Skeletal muscle tissue (tissue), 4 donors: ENCODE results near the gene MUC2. TPM values are rescaled to one million over a fixed set of nuclear protein-coding genes. Genes with fewer than 3 reads are reported as not detected.

Source experiments
- H3K27ac ChIP-seq: one replicate; pipeline ENCODE4 v1.7.0; 2013; ENCODE audit warnings: mild to moderate bottlenecking, low read depth, low read length, inconsistent platforms
- H3K27me3 ChIP-seq, 3 donors: one replicate each; pipeline ENCODE4 v1.7.0; 2013; ENCODE audit warnings: low read length in 3 of 3; ENCODE audit not compliant: control insufficient read depth in 3 of 3, insufficient read depth in 3 of 3
- H3K36me3 ChIP-seq, 3 donors: one replicate each; pipeline ENCODE4 v1.7.0; 2013; ENCODE audit warnings: low read length in 3 of 3; ENCODE audit not compliant: control insufficient read depth in 3 of 3, insufficient read depth in 3 of 3
- H3K4me1 ChIP-seq, 3 donors: one replicate each; pipeline ENCODE4 v1.7.0; 2013; ENCODE audit warnings: low read length in 3 of 3, mild to moderate bottlenecking in 3 of 3; ENCODE audit not compliant: control insufficient read depth in 3 of 3, insufficient read depth in 3 of 3
- H3K4me3 ChIP-seq, 3 donors: one replicate each; pipeline ENCODE4 v1.7.0; 2013; ENCODE audit warnings: low read length in 3 of 3
- H3K9ac ChIP-seq, 3 donors: one replicate each; pipeline ENCODE4 v1.7.0; 2013; ENCODE audit warnings: low read length in 3 of 3, mild to moderate bottlenecking in 3 of 3, moderate library complexity in 2 of 3, low read depth in 1 of 3
- H3K9me3 ChIP-seq, 3 donors: one replicate each; pipeline ENCODE4 v1.7.0; 2013; ENCODE audit warnings: low read length in 3 of 3; ENCODE audit not compliant: control insufficient read depth in 3 of 3
- total RNA-seq: library from RNA; depleted of rRNA; stranded (reverse); fragments of >200 nt; gene quantifications from one replicate; pipeline ENCODE4 v1.2.3, GENCODE V29; 2014
- donor health status: Osteomylitis.

The MUC2 gene
- total RNA-seq, 1 donor from 2014 or later, result not detected

DNA sequence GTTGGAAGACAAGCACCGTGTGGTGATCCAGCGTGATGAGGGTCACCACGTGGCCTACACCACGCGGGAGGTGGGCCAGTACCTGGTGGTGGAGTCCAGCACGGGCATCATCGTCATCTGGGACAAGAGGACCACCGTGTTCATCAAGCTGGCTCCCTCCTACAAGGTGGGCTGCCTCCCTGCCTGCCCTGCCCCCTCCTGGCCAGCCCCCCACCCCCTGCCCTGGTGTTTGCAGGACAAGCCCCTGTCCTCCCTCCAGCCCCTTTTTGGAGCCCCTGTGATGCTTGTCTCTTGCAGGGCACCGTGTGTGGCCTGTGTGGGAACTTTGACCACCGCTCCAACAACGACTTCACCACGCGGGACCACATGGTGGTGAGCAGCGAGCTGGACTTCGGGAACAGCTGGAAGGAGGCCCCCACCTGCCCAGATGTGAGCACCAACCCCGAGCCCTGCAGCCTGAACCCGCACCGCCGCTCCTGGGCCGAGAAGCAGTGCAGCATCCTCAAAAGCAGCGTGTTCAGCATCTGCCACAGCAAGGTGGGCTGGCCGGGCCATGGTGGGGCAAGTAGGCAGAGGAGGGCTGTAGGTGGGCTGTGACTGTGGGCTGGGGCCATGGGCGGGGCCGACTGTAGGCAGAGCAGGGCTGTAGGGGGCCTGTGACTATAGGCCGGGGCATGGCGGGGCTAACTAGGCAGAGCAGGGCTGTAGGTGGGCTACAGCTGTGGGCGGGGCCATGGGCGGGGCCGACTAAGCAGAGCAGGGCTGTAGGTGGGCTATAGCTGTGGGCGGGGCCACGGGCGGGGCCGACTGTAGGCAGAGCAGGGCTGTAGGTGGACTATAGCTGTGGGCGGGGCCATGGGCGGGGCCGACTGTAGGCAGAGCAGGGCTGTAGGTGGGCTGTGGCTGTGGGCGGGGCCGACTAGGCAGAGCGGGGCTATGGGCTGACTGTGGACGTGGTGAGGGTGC lies 13.6 kb downstream of the MUC2 start:
- Histone ChIP-seq H3K4me3 (no peak overlapping the region), H3K9me3 (no peaks in the 10 kb centered on the region), H3K36me3 (no peaks in the 10 kb centered on the region), H3K27me3 (peaks cover 9 to 21% (median 9%) of the 10 kb centered on the region in 3 donors), H3K9ac (no peak overlapping the region), H3K4me1 (no peaks in the 10 kb centered on the region), H3K27ac (no peak overlapping the region)

DNA sequence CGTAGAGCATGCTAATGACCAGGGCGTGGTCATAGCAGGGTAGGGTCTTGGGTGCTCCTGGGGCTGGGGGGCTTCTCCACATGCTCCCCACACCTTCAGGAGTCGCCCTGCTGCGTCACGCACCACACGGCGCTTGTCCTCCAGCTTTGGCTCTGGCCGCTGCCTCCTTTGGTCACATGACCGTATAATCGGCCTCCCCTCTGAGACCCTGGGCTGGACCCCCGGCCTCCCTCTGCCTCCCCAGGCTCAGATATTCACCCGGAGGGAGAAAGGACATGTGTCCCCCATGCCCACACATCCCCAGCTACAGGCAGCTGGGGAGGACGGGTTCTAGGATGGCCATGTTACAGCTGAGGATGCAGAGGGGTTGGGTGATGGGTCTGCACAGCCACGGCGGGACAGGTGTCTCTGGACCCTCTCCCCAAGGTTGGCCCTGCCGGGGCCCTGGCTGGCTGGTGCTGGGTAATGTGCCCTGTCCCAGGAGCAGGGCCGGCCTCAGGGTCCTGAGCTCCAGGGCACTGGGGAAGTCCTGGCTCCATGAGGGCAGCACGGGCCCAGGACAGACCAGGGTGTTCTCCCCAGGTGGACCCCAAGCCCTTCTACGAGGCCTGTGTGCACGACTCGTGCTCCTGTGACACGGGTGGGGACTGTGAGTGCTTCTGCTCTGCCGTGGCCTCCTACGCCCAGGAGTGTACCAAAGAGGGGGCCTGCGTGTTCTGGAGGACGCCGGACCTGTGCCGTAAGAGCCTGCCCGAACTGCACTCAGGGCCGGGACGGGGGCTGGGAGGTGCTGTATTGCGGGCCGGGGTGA lies 14.5 kb downstream of the MUC2 start:
- Histone ChIP-seq H3K27me3 (peaks cover 5 to 14% (median 6%) of the 10 kb centered on the region in 3 donors), H3K27ac (no peak overlapping the region), H3K4me3 (no peak overlapping the region), H3K9me3 (no peaks in the 10 kb centered on the region), H3K9ac (no peak overlapping the region), H3K4me1 (no peaks in the 10 kb centered on the region), H3K36me3 (no peaks in the 10 kb centered on the region)

DNA sequence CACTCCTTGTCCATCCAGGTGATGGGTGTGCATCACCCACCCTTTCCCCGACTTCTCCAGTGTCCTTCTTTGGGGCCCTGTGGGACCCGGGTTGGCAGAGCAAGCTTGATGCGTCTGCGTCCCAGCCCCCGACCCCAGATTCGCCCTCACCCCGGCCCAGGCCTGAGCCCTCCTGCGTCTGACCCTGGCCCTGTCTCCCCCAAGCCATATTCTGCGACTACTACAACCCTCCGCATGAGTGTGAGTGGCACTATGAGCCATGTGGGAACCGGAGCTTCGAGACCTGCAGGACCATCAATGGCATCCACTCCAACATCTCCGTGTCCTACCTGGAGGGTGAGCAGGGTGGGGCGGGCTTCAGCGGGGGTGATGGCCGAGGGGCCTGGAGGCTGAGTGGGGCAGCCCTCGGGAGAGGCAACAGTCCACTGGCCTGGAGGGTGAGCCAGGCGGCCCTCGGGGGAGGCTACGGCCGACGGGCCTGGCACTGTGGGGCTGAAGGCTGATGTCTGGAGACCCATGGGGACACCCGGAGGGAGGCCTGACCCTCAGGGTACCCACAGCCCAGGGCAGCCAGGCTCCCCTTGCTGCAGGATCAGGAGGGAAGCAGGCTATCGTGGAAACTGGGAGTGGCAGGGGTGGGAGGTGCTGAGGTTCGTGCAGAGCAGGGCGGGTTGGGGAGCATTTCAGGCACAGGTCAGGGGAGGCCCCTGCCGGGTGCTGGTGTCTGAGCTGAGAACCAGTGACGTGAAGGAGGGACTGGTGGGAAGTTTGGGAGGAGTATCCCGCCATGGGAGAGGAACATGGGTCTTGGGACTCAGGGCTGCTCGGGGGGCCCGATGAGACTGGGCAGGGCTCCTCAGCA lies 15.3 kb downstream of the MUC2 start:
- Histone ChIP-seq H3K9me3 (no peaks in the 10 kb centered on the region), H3K4me3 (no peak overlapping the region), H3K4me1 (no peaks in the 10 kb centered on the region), H3K27ac (no peak overlapping the region), H3K36me3 (no peaks in the 10 kb centered on the region), H3K27me3 (peaks cover 5 to 9% (median 6%) of the 10 kb centered on the region in 3 donors), H3K9ac (no peak overlapping the region)

GRCh38 chr11:1090600-1091331 lies 16.1 kb downstream of the MUC2 start:
- Histone ChIP-seq H3K9ac (no peak overlapping the region), H3K4me1 (no peaks in the 10 kb centered on the region), H3K9me3 (no peaks in the 10 kb centered on the region), H3K27me3 (peaks cover 5 to 6% (median 5%) of the 10 kb centered on the region in 3 donors), H3K27ac (no peak overlapping the region), H3K4me3 (no peak overlapping the region), H3K36me3 (no peaks in the 10 kb centered on the region)

GRCh38 chr11:1091332-1092083 lies 16.8 kb downstream of the MUC2 start:
- Histone ChIP-seq H3K9me3 (no peaks in the 10 kb centered on the region), H3K27me3 (peaks cover 0 to 6% (median 0%) of the 10 kb centered on the region in 3 donors), H3K4me3 (no peak overlapping the region), H3K9ac (no peak overlapping the region), H3K4me1 (no peaks in the 10 kb centered on the region), H3K27ac (no peak overlapping the region), H3K36me3 (no peaks in the 10 kb centered on the region)

GRCh38 chr11:1092145-1092670 lies 17.5 kb downstream of the MUC2 start:
- Histone ChIP-seq H3K4me3 (no peak overlapping the region), H3K4me1 (no peaks in the 10 kb centered on the region), H3K27me3 (peaks cover 0 to 3% (median 0%) of the 10 kb centered on the region in 3 donors), H3K27ac (no peak overlapping the region), H3K36me3 (no peaks in the 10 kb centered on the region), H3K9me3 (no peaks in the 10 kb centered on the region), H3K9ac (no peak overlapping the region)

DNA sequence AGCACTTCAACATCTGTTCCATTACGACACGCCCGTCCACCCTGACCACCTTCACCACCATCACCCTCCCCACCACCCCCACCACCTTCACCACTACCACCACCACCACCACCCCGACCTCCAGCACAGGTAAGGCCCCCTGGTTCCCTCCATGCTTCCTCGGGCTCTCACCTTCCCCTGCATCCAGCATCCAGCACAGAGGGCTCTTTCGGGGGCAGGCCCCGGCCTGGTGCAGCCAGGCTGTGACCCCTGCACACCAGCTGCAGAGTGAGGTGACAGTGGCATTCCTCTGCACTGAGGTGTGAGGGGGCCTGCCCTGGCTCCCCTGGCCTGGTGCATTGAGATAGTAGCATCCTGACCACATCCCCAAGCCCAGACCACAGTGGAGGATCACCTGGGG lies 18.2 kb downstream of the MUC2 start:
- H3K27me3 ChIP-seq, result peaks cover 0 to 3% (median 0%) of the 10 kb centered on the region in 3 donors
- no peak overlapping the region for H3K4me3 ChIP-seq
- H3K36me3 ChIP-seq, result no peaks in the 10 kb centered on the region
- H3K9me3 ChIP-seq, result no peaks in the 10 kb centered on the region
- no peaks in the 10 kb centered on the region for H3K4me1 ChIP-seq
- no peak overlapping the region for H3K27ac ChIP-seq
- no peak overlapping the region for H3K9ac ChIP-seq

DNA sequence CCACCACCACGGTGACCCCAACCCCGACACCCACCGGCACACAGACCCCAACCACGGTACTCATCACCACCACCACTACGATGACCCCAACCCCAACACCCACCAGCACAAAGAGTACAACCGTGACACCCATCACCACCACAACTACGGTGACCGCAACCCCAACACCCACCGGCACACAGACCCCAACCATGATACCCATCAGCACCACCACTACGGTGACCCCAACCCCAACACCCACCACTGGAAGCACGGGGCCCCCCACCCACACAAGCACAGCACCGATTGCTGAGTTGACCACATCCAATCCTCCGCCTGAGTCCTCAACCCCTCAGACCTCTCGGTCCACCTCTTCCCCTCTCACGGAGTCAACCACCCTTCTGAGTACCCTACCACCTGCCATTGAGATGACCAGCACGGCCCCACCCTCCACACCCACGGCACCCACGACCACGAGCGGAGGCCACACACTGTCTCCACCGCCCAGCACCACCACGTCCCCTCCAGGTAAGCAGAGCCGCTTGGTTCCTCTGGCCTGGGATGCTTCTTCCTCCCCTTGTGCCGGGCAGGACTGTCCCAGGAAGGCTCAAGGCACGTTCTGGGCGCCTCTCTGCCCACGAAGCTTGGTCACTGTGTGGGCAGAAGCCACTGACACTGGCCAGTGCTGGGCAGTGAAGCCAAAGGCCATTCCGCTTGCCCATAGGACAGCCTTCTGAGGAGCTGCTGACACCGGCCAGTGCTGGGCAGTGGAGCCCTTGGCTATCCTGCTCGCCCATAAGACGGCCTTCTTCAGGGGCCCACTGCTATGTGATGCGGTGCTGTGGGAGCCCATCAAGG lies 25.1 kb downstream of the MUC2 start:
- H3K27ac ChIP-seq, result no peak overlapping the region
- peaks cover 2 to 14% (median 4%) of the 10 kb centered on the region in 3 donors for H3K27me3 ChIP-seq
- no peak overlapping the region for H3K4me3 ChIP-seq
- no peaks in the 10 kb centered on the region for H3K36me3 ChIP-seq
- H3K4me1 ChIP-seq, result no peaks in the 10 kb centered on the region
- H3K9me3 ChIP-seq, result no peaks in the 10 kb centered on the region
- no peak overlapping the region for H3K9ac ChIP-seq
